Measurements from ENCODE around the gene SETD2. TPM values are rescaled to one million over a fixed set of nuclear protein-coding genes. Genes with fewer than 3 reads are reported as not detected.
A peak's percentile ranks its signal among the peaks of the same experiment; 100 is the strongest.

Gene SETD2
- total RNA-seq, 2 experiments from 2014 or later: 54.1 to 63.3 TPM

DNA sequence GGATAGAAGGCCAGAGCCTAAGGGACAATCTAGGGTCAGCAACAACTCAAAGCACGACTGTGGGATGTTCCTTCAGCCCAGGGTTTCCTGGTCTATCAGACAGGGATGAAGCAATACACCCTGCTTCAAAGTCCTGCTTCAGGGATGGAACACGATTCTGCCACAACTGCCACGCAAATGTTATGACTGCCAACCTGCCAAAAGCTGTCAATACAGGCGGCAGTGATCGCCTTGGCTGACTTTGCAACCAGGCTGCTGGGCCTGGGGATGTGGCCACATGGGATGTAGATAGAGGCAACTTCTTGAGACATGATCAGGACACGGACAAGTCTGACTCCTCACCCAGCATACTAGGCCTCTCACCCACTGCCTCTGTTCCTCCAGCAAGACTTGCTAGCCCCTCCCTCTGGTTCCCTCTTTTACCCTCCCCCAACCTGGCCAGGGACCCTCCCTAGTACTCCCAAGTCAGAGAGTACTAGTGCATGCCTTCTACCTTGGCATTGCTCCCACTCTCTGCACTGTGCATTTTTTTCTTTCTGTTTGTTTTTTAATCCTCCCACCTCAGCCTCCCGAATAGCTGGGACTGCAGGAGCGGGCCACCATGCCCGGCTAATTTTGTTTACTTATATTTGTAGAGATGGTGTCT, 195.0 kb downstream of the SETD2 start:
- H3K4me3 Mint-ChIP-seq: no peak overlapping the region
- no peaks in the 10 kb centered on the region for H3K27me3 Mint-ChIP-seq
- DNase-seq (no peak), ATAC-seq (ENCODE audit: low read depth) (no peak)
- no peaks in the 10 kb centered on the region for H3K9me3 Mint-ChIP-seq
- H3K36me3 Mint-ChIP-seq: peaks cover 28% of the 10 kb centered on the region
- peaks cover 62% of the 10 kb centered on the region for H3K4me1 Mint-ChIP-seq
- POLR2A ChIA-PET: interaction anchor here (0.7 kb wide), 1 partner anchor 561 kb away, joined by 3 read pairs; no protein-coding TSS in a partner anchor
- no peak overlapping the region for H3K27ac Mint-ChIP-seq

DNA sequence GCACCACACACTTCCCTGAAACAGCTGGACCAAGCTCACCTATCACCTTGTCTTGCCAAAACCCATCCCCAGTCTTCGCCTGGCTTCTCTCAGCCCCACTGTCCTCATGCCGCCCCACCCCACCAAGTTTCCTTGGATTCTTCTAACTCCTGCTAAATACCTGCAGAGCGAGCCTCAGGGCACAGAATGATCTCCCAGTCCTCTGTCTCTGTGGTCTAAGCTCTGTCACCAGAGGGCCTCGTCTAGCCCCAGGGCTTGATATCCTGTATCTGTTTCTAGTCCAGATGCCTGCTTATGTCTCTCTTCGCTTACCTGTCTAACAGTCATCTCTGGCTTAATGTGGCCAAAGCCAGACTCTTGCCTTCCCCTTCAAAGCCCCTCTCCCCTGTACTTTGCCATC, 197.1 kb downstream of the SETD2 start:
- Mint-ChIP-seq H3K4me1 (peaks cover 58% of the 10 kb centered on the region), H3K36me3 (peaks cover 34% of the 10 kb centered on the region), H3K9me3 (peaks cover 3% of the 10 kb centered on the region), H3K27me3 (no peaks in the 10 kb centered on the region), H3K4me3 (no peak overlapping the region), H3K27ac (peak overlapping the region; percentile 39)
- no peak for DNase-seq
- POLR2A ChIA-PET: interaction anchor here (1.2 kb wide), 2 partner anchors 13 to 21 kb away, joined by 3 to 6 read pairs; partner anchors contain the start of gene NBEAL2
- peak; percentile 50 for ATAC-seq (ENCODE audit: low read depth)

Other genes with a start within 250 kb of the SETD2 start
- 10 to 100 TPM; 58.6 to 60.0 TPM for gene CCDC12, start 187.4 kb downstream of the SETD2 start, total RNA-seq
- 100 to 1,000 TPM; 165 to 178 TPM for gene NBEAL2, start 184.4 kb downstream of the SETD2 start, total RNA-seq
- 1 to 10 TPM; 4.5 TPM for gene KIF9, start 118.7 kb upstream of the SETD2 start, total RNA-seq
- gene KLHL18, start 118.8 kb upstream of the SETD2 start, total RNA-seq: 10 to 100 TPM; 23.1 to 23.5 TPM
- 10 to 100 TPM; 36.6 to 42.6 TPM for gene PTPN23, start 216.9 kb upstream of the SETD2 start, total RNA-seq

All from activated naive CD8-positive, alpha-beta T cell treated with anti-CD3 and anti-CD28 coated beads, Interleukin-2, amount 10 ng/mL, durations not matched to agents 7 days and 5 days (primary cell).